ENCODE data around the gene TUBB1.
"Not testable (repeated sequence)": the region's sequence is repeated elsewhere in the genome, so short reads cannot be mapped to it uniquely, and the experiment has no call there.

TUBB1 gene

DNA sequence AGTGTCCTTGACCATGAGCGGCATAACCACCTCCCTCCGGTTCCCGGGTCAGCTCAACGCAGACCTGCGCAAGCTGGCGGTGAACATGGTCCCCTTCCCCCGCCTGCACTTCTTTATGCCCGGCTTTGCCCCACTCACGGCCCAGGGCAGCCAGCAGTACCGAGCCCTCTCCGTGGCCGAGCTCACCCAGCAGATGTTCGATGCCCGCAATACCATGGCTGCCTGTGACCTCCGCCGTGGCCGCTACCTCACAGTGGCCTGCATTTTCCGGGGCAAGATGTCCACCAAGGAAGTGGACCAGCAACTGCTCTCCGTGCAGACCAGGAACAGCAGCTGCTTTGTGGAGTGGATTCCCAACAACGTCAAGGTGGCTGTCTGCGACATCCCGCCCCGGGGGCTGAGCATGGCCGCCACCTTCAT lies 4.9 kb downstream of the TUBB1 start:
- no peak for DNase-seq

DNA sequence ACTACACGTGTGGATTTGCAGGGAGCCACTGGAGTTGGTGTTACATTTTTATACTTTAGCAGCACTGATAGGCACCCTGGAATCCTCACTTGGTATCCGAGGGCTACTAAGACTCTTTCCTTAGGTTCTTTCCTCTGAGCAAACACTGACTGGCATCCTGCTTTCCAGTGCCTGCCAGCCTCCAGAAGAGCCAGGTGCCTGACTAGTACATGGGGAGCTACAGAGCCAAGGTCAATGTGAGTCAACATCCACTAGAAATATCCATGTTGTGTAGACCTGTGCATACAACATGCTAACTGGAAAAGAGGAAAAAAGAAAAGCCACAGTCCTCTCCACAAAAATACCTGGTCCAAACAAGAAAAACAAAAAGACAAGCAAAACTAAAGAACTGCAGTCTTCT lies 5.9 kb downstream of the TUBB1 start:
- DNase-seq, result no peak

DNA sequence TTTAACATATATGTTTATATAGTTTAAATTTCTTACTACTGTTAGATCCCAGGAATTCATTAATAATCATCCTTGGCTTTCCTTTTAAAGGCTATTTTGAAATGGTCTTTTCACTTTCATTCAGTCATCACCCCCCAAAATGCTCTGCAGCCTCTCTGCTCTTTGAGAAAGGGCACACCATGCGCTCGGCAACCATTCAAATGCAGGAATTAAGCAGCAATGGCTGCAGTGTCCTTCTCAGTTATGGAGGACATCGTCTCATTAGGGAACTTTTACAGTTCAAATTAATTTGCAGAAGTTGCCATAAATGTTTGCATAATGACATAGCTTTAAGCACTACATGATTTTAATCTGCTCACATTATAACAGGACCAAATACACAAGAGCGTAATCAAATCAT lies 6.3 kb downstream of the TUBB1 start:
- no peak for DNase-seq

DNA sequence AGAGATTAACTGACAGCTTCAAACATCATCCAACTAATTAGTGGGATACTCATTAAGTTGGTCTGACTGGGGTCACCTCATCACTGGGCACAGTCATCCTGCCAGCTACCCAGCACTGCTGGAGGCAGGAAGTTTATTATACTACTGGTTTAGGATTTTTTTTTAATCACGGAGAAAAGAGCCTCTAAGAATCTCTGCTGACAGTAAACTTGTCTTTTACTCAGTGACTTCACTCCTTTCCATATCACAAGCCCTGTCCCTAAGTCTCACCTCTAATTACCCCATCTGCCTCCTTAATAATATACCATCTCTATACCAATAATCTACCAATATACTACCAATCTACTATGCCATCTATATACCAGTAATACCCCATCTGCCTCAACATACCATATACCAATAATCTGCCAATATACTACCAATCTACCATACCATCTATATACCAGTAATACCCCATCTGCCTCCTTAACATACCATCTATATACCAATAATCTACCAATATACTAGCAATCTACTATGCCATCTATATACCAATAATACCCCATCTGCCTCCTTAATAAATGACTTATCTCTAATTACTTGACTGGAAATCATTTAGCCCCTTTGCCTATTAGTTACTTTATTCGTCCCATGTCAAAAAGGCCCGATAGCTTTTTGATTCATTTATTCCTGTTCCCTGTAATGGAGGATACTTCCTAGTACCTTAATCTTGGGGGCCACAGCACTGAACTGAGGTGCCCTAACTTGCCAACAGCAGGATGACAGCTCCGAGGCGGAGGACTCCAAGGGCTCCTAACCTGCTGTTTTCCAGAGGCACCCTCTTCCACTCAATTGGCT lies 7.9 kb downstream of the TUBB1 start:
- DNase-seq, result no peak

DNA sequence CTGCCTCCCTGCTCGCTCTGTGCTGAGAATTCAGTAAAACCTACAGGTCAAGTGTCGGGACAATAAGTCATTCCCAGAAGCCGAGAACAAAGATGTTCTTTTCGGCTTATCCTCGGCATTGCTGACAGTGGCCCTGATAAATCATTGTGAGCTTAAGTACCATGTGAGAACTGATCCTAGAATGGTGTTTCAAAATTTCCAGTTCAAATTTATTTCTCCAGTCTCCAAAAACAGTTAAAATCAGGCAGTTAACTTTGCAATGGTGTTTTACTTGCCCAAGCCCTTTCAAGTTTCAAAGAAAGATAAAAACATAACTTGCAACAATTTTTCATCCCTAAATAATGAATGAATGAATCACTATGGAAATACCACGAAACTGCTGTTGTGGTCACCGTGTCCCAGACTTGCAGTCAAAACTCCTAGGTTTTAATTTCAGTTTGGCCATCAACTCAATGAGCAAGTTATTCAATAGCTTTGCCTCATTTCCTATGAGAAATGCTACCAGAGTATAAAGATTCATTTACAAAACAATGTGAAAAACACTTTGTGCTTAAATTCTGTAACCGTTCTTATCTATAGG lies 8.6 kb downstream of the TUBB1 start:
- DNase-seq, result no peak

DNA sequence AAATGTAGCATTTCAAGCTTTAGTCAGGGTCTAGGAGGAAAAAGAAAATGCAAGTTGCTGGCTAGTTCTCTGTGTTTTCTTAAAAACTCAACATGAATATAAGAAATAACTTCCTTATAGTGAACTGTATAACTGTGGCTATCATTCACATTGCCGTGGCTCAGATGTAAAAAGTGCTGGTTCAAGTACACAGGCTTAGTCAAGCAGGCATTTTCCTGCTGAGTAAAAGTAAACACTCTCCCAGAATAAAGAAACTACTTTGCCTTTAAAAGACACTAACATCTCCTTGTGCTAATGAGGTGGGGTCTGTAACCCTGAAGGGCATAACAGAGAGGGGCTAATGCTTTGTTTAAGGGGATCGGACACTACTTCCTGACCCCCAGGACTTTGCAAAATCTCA lies 9.6 kb downstream of the TUBB1 start:
- no peak for DNase-seq

DNA sequence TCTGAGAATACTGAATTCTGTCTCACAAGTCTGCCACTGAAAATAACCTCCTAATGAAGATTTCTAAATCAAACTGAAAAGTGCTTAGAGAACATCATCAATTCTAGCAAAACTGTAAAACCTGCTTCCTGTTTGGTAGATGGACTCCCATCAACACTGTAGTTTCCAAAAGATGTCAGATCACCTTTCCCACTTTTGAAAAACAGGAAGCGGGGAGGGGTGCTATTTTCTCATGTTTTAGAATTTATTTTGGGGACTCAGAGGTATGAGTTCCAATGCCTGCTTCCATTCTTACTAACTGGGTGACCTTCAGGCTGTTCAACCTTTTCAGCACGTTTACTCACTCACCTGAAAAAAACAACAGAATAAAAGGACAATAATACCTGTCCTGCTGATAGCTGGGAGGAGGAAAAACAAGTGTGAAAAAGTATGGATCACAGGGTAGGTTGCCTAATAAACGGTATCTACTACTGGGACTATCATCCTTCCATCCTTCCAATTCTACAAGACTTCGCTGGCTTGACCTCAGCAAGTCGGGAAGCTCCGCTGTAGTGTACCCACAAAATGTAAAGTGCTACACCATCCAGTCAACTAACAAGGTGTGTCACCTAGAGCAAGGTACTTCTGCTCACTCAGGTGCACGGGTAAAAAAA lies 11.8 kb downstream of the TUBB1 start:
- DNase-seq, result no peak

DNA sequence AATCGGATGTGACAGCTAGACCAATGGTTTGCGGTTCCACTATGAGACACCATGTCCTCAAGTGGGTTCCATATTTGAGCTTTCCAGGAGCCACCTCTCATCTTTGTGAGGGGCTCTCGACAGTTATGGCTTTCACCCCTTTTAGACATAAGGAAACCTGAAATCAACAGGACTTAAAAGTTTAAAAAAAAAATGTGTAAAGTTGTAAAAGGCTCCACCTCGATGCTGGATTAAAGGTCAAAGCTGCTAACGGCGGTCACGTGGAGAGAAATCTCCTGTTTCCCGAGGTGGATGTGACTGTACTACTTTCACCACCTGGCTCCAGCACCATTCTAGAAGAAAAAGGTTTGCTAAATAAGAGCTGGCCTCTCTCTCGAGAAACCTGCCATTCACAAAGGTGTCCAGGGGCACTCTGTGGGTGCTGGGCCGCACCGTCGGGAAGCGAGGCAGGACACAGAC lies 12.4 kb downstream of the TUBB1 start:
- no peak for DNase-seq

DNA sequence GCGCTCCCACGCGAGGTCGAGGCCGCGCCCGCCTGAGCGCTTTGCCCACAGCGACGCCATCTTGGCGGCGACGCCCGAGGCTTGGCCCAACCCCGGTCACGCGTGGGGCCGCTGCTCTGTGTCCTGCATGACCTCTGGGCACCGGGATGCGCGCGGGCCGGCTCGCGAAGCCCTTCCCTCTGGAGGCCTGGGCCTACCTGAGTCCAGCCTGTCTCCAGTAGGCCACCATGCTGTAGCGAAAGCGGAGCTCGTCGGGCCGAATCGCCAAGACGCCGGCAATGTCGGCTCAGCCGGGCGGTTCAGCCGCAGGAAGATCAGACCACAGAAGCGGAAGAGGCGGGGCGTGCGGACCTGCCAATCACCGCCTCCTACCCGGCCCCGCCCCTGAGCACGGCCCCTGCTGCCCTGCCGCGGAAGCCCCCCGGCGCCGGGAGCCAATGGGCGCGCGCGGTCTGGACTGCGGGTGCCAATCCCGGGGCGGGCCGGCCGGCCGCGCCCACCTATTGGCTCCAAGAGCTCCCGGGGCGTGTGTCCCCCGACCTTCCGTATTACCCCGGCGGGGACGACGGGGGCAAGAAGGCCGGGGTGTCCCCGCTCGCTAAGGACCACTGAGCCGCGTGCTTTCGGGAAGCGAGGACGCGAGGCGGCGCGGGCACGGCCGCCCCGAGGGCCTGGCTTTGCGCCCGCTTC lies 12.9 kb downstream of the TUBB1 start, which contains the start of gene ATP5F1E:
Gene ATP5F1E, minus strand, starts transcription at position 313 of the 690 bp plus-strand sequence. Its CDS starts 84 bp downstream, at position 229.
- peak; percentile 97 for DNase-seq

DNA sequence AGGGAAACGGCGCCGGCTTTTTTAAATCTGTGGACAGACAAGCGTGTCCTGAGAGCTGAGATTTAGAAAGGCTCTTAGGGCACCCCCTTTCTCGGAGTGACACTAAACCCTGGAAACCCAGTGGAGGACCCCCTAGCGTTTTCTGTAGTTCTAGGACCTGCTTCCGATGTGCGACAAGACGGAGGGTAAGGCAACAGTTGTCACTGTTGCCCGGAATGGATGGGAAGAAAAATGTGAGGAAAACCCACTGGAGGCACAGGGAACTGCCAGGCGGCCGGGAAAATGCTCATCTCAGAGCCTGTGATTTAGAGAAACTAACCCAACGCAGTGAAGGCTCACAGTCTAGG lies 13.5 kb downstream of the TUBB1 start:
- no peak for DNase-seq

DNA sequence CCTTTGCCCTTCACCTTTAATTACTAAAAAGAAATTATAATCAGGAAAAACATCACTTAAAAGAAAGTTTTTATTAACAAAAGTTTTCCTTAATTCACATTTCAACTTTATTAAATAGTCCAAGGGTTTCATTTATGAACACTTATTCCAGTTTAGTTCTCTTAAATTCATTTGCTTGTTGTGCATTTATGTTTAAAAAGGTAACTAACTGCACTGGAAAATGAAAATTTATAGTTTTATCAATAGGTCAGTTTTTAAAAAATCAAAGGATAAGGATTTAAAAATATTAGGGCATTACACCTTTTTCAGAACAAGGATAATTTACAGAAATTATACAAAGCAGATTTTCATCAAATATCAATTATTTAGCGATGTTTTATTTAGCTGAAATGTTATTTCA lies 13.9 kb downstream of the TUBB1 start:
- no peak for DNase-seq

DNA sequence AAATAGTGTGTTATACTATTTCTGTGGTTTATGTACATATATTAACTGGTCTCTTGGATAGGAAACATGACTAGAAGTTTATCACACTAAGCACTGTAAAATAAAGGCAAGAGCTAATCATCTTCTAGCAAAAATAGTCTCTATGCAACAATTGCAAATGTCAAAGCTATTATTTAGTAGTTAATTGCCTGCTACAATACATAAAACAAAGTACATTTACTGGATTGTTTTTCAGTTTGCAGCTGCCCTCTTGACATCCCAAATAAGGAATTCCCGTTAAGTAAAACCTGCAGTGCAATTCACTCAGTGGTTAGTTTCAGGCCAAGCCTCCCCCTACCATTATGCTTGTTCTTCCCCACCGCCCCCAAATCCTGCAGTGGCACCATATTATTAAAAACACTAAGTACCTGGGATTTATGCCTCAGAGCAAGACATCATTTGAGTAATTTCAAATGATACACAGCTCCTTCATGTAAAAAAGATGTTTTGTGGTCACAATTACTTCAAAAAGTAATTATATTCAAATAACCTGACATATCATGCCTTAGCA lies 14.5 kb downstream of the TUBB1 start:
- no peak for DNase-seq

DNA sequence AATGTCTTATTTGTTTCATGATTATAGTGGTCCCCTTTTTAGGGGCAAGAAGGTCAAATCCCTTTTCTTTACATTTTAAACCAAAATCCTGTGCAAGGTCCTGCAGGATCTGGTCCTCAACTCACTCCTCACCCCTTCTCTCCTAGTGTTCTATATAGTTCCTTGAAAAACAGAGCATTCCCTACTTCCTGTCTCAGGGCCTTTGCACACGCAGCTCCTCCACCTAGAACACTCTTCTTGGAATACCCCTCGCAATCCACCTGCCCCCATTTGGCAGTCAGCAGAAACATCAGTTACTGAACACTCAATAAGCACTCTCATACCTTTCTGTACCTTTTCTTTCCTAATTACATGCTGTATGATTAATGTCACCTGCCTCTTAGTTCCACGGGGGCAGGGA lies 16.2 kb downstream of the TUBB1 start:
- no peak for DNase-seq

DNA sequence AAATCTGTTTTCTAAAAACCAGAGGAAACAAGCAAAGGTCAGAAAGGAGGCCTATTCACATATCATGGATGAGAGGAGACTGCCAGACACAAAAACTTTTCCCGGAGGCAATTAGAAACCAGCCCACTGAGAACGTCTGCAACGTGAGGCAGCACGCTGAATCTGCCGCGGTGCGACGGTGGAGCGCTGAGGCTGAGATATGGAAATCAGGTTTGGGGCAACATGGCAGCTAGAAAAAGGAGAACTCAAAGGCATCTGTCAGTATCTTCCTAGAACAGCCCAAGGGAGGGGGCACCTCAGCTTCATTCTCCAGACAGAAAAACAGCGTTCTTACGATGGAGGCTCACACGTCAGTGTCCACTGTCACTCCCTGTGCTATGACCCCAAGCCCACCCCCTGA lies 18.2 kb downstream of the TUBB1 start:
- no peak for DNase-seq

DNA sequence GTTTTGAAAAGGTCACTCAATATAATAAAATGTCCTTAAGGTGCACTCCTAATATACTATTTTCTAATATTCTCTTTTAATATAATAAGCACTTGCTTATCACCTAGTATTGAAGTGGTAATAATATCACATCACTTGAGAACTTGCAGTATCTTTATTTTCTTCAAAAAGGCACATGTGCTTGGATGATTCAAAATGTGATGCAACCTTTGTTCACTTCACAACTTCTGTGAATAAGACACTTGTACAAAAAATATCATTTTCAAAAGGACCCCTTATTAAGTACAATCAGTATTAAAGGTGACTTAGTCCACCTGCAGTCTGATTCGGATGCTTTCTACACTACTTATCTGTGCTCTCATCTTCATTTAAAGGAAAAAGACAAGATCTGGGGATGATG lies 20.0 kb downstream of the TUBB1 start:
- no peak for DNase-seq

DNA sequence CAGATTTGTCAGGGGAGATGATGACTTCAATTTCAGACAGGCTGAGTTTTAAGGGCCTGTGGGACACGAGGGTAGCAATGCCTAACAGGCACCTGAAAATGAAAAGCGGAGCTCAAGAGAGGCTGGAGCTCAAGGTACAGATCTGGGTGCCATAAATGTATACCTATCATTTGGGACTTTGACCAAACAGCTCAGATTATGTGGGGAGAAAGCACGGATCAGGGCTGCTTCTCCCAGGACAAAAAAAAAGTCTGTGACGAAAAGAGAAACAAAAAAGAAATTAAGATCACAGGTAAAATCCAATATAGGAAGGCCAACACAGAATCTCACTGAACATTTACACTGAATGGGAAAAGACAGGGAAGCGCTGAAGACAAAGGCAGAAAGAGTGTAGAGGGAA lies 21.4 kb downstream of the TUBB1 start:
- DNase-seq, result no peak

DNA sequence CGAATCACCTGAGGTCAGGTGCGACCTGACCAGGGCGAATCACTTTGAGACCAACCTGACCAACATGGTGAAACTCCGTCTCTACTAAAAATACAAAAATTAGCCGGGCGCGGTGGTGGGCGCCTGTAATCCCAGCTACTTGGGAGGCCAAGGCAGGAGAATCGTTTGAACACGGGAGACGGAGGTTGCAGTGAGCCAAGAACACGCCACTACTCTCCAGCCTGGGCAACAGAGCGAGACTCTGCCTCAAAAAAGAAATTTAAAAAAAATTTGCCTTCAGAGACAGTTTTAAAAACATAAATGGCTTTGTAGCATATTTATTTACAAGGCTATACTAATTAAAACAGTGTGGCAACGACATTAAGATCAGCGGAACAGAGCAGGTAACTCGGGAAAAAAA lies 22.3 kb downstream of the TUBB1 start:
- DNase-seq, result not testable (repeated sequence)

DNA sequence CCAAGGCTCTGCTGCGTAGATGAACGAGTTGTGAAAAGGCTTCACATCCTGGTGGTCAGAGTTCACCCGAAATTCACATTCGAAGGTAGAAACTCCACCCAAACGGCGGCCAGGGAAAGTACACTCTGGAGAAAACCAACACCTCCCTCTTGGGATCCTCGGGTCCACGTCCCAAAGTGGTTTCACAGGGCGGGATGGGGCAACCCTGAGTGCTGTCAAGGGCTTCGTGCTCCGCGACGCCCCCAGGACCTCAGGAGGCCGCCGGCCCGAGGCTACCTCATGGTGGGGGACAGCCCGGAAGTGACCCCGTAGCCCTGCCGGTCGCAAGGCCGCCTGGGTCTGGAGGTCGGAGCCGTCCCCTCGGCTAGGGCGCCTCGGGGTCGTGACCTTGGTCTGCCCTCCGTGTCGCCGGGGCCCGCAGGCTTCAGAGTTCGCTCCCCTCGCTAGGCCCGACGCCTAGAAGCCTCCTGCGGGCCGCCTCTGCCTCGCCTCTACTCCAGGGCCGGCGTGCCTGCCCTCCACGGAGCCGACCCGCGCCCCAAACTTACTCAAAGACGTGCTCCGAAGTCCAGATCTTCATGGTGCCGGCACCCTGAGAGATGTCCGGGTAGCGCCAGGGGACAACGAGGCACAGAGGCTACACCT lies 23.0 kb downstream of the TUBB1 start, which contains the start of gene PRELID3B:
Gene PRELID3B, minus strand, starts transcription at position 636 of the 645 bp plus-strand sequence. Its CDS starts 56 bp downstream, at position 580.
- DNase-seq, result no peak

DNA sequence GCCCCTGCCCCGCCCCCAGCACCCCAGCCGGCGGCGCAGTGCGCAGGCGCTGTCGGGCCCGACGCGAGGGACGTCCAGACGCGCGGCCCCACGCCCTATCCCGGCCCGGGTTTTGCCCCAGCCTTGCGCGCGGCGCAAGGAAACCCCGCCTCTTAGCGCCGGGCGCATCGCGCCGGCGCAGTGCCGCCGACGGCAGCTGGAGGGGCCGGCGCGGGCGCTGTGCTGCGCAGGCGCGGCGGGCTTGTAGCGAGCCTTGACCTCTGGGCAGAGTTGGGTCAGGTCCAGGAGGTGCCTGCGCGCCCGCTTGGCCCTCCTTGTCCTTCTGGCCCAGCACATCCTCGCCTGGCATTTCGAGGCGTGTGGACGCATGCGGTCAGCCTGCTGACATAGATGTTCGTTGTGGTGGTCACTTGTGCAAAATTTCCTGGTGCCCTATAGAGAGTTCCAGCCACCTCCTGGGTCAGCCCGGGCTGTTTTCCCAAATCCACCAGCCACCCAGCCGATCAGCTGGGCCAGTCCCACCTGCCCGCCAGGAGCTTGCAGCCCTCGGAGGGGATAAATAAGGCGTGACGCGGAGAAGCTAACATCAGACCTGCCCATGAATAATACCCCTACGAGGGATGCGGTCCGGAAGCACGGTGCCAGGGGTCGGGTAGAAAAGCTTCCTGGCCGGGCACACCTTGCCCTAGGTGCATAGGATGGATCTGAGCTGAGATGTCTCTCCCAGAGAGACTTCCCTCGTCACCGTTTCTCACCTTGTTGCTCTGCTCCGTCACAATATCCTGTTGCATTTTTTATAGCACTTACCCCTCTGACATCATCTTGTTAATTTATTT lies 23.8 kb downstream of the TUBB1 start:
- DNase-seq, result peak; percentile 93

DNA sequence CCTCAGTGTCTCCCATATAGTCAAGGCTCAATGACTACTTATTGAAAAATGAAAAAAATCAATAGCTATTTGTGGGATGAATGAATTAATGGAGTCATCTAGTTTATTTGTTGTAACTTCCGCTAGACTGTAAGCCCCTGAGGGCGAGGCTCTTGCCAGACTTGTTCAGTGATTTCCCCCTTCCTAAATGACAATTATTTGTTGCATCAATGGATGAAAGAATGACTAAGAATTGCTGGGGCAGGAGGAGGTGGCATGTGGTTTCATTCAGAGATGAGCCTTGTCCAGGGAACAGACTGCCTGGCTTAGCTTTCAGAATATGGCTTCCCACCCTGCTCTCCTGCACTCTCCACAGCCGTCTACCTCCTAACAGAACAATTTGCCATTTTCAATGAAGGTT lies 24.5 kb downstream of the TUBB1 start:
- DNase-seq, result no peak

DNA sequence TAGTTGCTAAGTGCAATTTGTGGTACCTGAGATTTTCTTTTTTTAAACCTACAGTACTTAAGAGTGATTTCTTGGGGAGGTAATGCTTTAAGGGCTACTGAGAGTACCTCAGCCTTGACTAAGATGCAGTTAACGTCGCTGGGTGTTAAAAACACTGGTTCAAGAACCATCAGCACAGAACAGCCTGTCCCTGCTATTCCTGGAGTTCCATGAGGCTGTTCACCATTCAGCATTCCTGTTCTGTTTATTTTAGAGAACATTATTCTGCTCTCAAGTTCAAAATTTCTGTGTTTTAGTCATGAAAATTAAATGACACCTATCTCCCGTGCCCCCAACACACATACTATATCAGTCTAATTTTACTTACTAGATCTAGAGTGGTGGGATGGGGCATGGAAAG lies 25.1 kb downstream of the TUBB1 start:
- DNase-seq, result no peak

DNA sequence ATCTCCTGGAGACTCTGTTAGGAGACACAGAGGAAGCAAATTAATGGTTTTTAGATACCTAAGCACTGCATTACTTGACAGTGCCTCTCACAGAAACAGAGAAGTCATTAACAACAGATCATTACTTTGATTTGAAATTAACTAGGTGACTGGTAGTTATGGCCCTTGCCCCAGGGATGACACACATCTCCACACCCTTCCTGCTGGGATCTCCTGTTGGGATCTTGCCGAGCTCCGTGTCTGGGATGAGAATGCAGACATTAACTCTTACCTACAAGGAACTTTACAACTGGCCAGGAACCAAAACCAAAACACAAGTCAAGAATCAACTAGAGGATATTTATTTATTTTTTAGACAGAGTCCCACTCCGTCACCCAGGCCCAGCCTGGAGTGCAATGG lies 25.6 kb downstream of the TUBB1 start:
- no peak for DNase-seq
